ENCODE data around the gene ELOVL5. TPM values are rescaled to one million over a fixed set of nuclear protein-coding genes. Genes with fewer than 3 reads are reported as not detected.

ELOVL5 gene
- total RNA-seq, 4 donors from 2014 or later, result 12.4 to 50.0 (median 33.2) TPM

DNA sequence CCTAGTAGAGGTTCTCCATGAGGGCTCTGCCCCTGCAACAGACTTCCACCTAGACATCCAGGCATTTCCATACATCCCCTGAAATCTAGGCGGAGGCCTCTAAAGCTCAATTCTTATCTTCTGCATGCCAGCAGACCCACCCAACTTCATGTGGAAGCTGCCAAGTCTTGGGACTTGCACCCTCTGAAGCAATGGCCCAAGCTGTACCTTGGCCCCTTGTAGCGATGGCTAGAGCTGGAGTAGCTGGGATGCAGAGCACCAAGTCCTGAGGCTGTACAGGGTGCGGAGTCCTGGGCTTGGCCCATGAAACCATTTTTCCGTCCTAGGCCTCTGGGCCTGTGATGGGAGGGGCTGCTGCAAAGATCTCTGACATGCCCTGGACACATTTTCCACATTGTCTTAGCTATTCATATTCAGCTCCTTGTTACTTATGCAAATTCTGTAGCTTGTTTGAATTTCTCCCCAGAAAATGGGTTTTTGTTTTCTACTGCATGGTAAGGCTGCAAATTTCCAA is 17.4 kb upstream of the ELOVL5 start:
- Histone ChIP-seq H3K4me1 (peaks cover 0 to 10% (median 0%) of the 10 kb centered on the region in 3 donors), H3K27ac (no peak overlapping the region), H3K27me3 (peaks cover 0 to 15% (median 0%) of the 10 kb centered on the region in 4 donors), H3K36me3 (no peaks in the 10 kb centered on the region), H3K9me3 (no peaks in the 10 kb centered on the region), H3K4me3 (no peak overlapping the region)
- TF ChIP-seq POLR2A (IDR thresholded peaks at IDR 0.05) (no peak), CTCF (IDR thresholded peaks at IDR 0.05) (no peak)
- 85 to 94% methylated on average over 2 to 3 of the region's 4 CpGs for WGBS, 2 donors
- DNase-seq, result no peak
- intact Hi-C loops (cut with DNase I), result no loop called here

- TF ChIP-seq CTCF (IDR thresholded peaks at IDR 0.05) (no peak), POLR2A (IDR thresholded peaks at IDR 0.05) (no peak)
- peaks cover 0 to 6% (median 0%) of the 10 kb centered on the region in 4 donors for H3K27me3 ChIP-seq
- DNase-seq, result no peak
- no peaks in the 10 kb centered on the region for H3K9me3 ChIP-seq
- H3K4me3 ChIP-seq, result no peak overlapping the region
- no peaks in the 10 kb centered on the region for H3K36me3 ChIP-seq
- no peak overlapping the region for H3K27ac ChIP-seq
- WGBS, 2 donors, result 86 to 96% methylated on average over 4 to 6 of the region's 37 CpGs
- intact Hi-C loops (cut with DNase I), result no loop called here
- peaks cover 5 to 34% (median 6%) of the 10 kb centered on the region in 3 donors for H3K4me1 ChIP-seq
Observed at GRCh38 chr6:53363341-53364079, 14.8 kb upstream of the ELOVL5 start.

- no peaks in the 10 kb centered on the region for H3K27me3 ChIP-seq
- no peak overlapping the region for H3K4me3 ChIP-seq
- no peak for DNase-seq
- H3K27ac ChIP-seq, result peak overlapping the region in 1 of 4 donors; percentile 94
- WGBS, 2 donors, result 30 to 36% methylated on average over 4 of the region's 4 CpGs
- no peaks in the 10 kb centered on the region for H3K36me3 ChIP-seq
- peaks cover 5 to 53% (median 8%) of the 10 kb centered on the region in 3 donors for H3K4me1 ChIP-seq
- H3K9me3 ChIP-seq, result no peaks in the 10 kb centered on the region
- TF ChIP-seq POLR2A (IDR thresholded peaks at IDR 0.05), result no peak
- TF ChIP-seq CTCF (IDR thresholded peaks at IDR 0.05), result no peak
- intact Hi-C loops (cut with DNase I), result no loop called here
Observed at GRCh38 chr6:53361549-53362031, 12.8 kb upstream of the ELOVL5 start.

GRCh38 chr6:53360093-53360912 is 11.6 kb upstream of the ELOVL5 start:
- TF ChIP-seq CTCF (IDR thresholded peaks at IDR 0.05), result peak in 1 of 6 experiments; percentile 4
- TF ChIP-seq POLR2A (IDR thresholded peaks at IDR 0.05), result no peak
- no peaks in the 10 kb centered on the region for H3K27me3 ChIP-seq
- no peak for DNase-seq
- peak overlapping the region; percentile 90 to 97 (median 93) for H3K27ac ChIP-seq
- peak overlapping the region; percentile 52 to 74 (median 66) for H3K4me3 ChIP-seq
- H3K4me1 ChIP-seq, result peaks cover 5 to 56% (median 8%) of the 10 kb centered on the region in 3 donors
- H3K9me3 ChIP-seq, result no peaks in the 10 kb centered on the region
- intact Hi-C loops (cut with DNase I), result no loop called here
- H3K36me3 ChIP-seq, result no peaks in the 10 kb centered on the region
- 48 to 57% methylated on average over 10 of the region's 10 CpGs for WGBS, 2 donors

DNA sequence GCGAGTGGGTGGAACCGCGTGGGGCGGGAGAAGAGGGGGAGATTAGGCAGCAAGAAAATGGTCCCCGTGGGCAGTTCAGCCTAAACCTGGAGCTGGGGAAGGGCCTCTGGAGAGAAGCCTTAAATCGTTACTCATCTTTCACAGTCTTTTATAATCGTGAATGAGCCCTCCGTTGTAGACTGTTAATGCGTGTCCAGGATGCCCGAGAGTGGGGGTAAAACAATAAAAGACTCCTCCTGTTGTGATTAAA is 11.0 kb upstream of the ELOVL5 start:
- DNase-seq, result no peak
- H3K27ac ChIP-seq, result peak overlapping the region; percentile 90 to 97 (median 93)
- H3K36me3 ChIP-seq, result no peaks in the 10 kb centered on the region
- H3K27me3 ChIP-seq, result no peaks in the 10 kb centered on the region
- intact Hi-C loops (cut with DNase I), result no loop called here
- H3K4me3 ChIP-seq, result peak overlapping the region; percentile 52 to 74 (median 66)
- H3K4me1 ChIP-seq, result peaks cover 5 to 56% (median 8%) of the 10 kb centered on the region in 3 donors
- no peak for TF ChIP-seq CTCF (IDR thresholded peaks at IDR 0.05)
- no peak for TF ChIP-seq POLR2A (IDR thresholded peaks at IDR 0.05)
- no peaks in the 10 kb centered on the region for H3K9me3 ChIP-seq
- 2 to 5% methylated on average over 8 to 10 of the region's 10 CpGs for WGBS, 2 donors
